PFSK-1 (cell line): ENCODE data around the gene EGFL7.

Source experiments
- FOXP2 ChIP-seq: optimal IDR thresholded peaks from 2 replicates; pipeline ENCODE3; 2011; ENCODE audit warnings: borderline replicate concordance, control low read depth, inconsistent platforms; ENCODE audit not compliant: insufficient read depth; ENCODE audit errors: extremely low read length, extremely low read depth
- POLR2AphosphoS5 ChIP-seq: IDR thresholded peaks from 2 replicates; pipeline ENCODE4 v1.6.1; 2012; ENCODE audit warnings: low read depth, mild to moderate bottlenecking, control low read depth, low read length, moderate library complexity
- SIN3A ChIP-seq: IDR thresholded peaks from 2 replicates; pipeline ENCODE4 v1.6.1; 2012; ENCODE audit warnings: mild to moderate bottlenecking, low read length, moderate library complexity, borderline replicate concordance; ENCODE audit not compliant: insufficient read depth
- TAF1 ChIP-seq: IDR thresholded peaks from 2 replicates; pipeline ENCODE4 v1.6.1; 2012; ENCODE audit warnings: low read length, control low read depth, borderline replicate concordance; ENCODE audit not compliant: insufficient read depth
- TF ChIP-seq, protein P1 (sequence below), 2 experiments: IDR thresholded peaks; 2 replicates each; pipeline versions ENCODE4 v1.6.1 to v1.8.0; 2011 to 2012; ENCODE audit warnings: low read depth in 2 of 2, low read length in 2 of 2, control low read depth in 1 of 2, inconsistent platforms in 1 of 2, mild to moderate bottlenecking in 1 of 2, moderate library complexity in 1 of 2; ENCODE audit not compliant: insufficient read depth in 1 of 2

The EGFL7 gene

DNA sequence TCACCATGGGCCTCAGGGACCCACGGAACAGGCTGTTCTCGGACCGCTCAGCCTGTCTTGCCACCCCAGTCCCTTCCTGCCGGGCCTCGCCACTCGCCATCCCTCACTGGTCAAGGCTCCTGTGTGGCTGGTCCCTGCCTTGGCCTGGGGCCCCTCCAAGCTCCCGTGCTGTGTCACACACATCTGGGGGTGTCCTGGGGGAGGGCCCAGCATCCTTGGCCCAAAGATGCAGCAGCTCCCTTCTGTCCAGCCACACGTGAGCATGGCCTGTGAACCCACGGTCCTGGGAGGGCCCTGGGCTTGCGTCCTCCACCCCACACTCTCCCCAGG lies 425 bp upstream of the EGFL7 start:
- TF ChIP-seq FOXP2 = no peak
- TF ChIP-seq, protein P1, sequence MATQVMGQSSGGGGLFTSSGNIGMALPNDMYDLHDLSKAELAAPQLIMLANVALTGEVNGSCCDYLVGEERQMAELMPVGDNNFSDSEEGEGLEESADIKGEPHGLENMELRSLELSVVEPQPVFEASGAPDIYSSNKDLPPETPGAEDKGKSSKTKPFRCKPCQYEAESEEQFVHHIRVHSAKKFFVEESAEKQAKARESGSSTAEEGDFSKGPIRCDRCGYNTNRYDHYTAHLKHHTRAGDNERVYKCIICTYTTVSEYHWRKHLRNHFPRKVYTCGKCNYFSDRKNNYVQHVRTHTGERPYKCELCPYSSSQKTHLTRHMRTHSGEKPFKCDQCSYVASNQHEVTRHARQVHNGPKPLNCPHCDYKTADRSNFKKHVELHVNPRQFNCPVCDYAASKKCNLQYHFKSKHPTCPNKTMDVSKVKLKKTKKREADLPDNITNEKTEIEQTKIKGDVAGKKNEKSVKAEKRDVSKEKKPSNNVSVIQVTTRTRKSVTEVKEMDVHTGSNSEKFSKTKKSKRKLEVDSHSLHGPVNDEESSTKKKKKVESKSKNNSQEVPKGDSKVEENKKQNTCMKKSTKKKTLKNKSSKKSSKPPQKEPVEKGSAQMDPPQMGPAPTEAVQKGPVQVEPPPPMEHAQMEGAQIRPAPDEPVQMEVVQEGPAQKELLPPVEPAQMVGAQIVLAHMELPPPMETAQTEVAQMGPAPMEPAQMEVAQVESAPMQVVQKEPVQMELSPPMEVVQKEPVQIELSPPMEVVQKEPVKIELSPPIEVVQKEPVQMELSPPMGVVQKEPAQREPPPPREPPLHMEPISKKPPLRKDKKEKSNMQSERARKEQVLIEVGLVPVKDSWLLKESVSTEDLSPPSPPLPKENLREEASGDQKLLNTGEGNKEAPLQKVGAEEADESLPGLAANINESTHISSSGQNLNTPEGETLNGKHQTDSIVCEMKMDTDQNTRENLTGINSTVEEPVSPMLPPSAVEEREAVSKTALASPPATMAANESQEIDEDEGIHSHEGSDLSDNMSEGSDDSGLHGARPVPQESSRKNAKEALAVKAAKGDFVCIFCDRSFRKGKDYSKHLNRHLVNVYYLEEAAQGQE (IDR thresholded peaks at IDR 0.05; ENCODE audit: insufficient read depth in 1 of 2, low read depth in 2 of 2, low read length in 2 of 2) = no peak
- TF ChIP-seq POLR2AphosphoS5 = no peak
- no peak for TF ChIP-seq SIN3A
- no peak for TF ChIP-seq TAF1

GRCh38 chr9:136664000-136664915 lies 1.5 kb downstream of the EGFL7 start:
- TF ChIP-seq, protein P1 (IDR thresholded peaks at IDR 0.05; ENCODE audit: insufficient read depth in 1 of 2, low read depth in 2 of 2, low read length in 2 of 2) = no peak
- TF ChIP-seq FOXP2 (no peak), POLR2AphosphoS5 (no peak), SIN3A (no peak), TAF1 (no peak)

GRCh38 chr9:136665111-136665703 lies 2.5 kb downstream of the EGFL7 start:
- TF ChIP-seq SIN3A (no peak), POLR2AphosphoS5 (no peak), TAF1 (no peak), FOXP2 (no peak)
- TF ChIP-seq, protein P1 (IDR thresholded peaks at IDR 0.05; ENCODE audit: insufficient read depth in 1 of 2, low read depth in 2 of 2, low read length in 2 of 2) = no peak

DNA sequence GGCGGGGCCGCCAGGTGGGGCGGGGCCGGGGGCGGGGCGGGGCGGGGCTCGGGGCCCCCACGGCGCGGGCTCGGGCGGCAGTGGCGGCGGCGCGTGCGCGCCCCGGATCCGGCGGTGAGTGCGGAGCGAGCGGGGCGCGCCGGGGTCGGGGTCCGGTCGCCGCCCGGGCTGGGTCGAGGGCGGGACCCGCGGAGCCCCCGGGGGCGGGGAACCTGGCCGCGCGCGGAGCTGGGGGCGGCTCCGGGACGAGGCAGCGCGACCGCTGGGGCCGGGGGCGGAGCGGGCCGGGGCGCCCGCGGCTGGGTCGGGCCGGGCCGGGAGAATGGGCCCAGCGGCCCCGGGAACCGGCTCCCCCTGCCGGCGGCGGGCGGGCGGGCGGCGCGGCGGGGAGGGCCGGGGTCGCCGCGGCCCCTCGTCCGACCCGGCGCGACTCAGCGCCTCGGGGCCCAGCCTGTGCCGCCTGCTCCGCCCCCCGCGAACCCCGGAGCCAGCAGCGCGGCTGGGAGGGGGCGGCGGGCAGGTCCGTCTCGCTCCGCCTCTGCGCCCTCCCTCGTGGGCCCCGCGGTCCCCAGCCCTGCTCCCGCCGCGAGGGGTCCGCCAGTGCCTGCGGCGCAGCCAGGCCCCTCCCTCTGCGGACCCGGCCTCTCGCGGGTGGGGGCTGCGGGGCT lies 3.1 kb downstream of the EGFL7 start:
- TF ChIP-seq TAF1 (no peak), FOXP2 (no peak), SIN3A (no peak), POLR2AphosphoS5 (no peak)
- TF ChIP-seq, protein P1 (IDR thresholded peaks at IDR 0.05; ENCODE audit: insufficient read depth in 1 of 2, low read depth in 2 of 2, low read length in 2 of 2) = no peak
